K562 (cell line): ENCODE measurements around the gene CD163. TPM values are rescaled to one million over a fixed set of nuclear protein-coding genes. Genes with fewer than 3 reads are reported as not detected.

Experiments
- ATAC-seq: fragments of 200-7000 bp; cut with Tn5 transposase; 3 replicates; pipeline ENCODE4 v1.9.1; 2020; ENCODE audit warnings: moderate library complexity
- BruUV-seq: library from RNA; stranded (reverse); fragments of 400-500 nt; replicated peaks from 2 replicates; lab custom pipeline; 2021; lab: Mats Ljungman, UMichigan
- CTCF ChIA-PET: fragments of 300-600 bp; formaldehyde crosslinking; extraction: SDS; loops from one replicate; lab custom pipeline; 2021; ENCODE audit warnings: low intra/inter-chr PET ratio; lab: Yijun Ruan, JAX
- POLR2A ChIA-PET: fragments of 300-600, 350-650 bp; sonication (Branson Sonifier 250); formaldehyde crosslinking; extraction: SDS; loops from one replicate; lab custom pipeline; 2021; ENCODE audit warnings: antibody characterized with exemption, inconsistent platforms; lab: Yijun Ruan, JAX
- DNase-seq, 4 experiments: peaks; one replicate each; pipeline versions ENCODE4 v3.0.0 to v3.0.0-alpha.2; 2011 to 2018; ENCODE audit warnings: low spot score in 3 of 4, mixed read lengths in 3 of 4; ENCODE audit errors: extremely low read depth in 1 of 4
- FAIRE-seq: peaks from 2 replicates; lab custom pipeline; 2011; peaks lifted over from hg19 to GRCh38; lab: Jason Lieb, UNC
- H2AFZ ChIP-seq: 2 replicates; pipeline ENCODE4 v1.6.0; 2011; ENCODE audit warnings: low read depth, low read length, control low read depth, inconsistent platforms
- H3K27ac ChIP-seq: fragments of 200-600 bp; 3 replicates; pipeline ENCODE4 v1.8.0; 2011; ENCODE audit warnings: low read depth, mild to moderate bottlenecking, control low read depth, inconsistent platforms, low read length, moderate library complexity, mixed read lengths; ENCODE audit errors: extremely low read depth
- H3K27me3 ChIP-seq, 2 experiments: fragments of 300-600 bp in 1 of 2; 2 replicates in 1 of 2; 3 replicates in 1 of 2; pipeline versions ENCODE4 v1.6.0 to v1.8.0; 2011; ENCODE audit warnings: inconsistent platforms in 2 of 2, low read length in 2 of 2, mild to moderate bottlenecking in 1 of 2, mixed read lengths in 1 of 2, moderate library complexity in 1 of 2; ENCODE audit not compliant: control insufficient read depth in 2 of 2, insufficient read depth in 2 of 2
- H3K36me3 ChIP-seq: fragments of 300-600 bp; 3 replicates; pipeline ENCODE4 v1.8.0; 2011; ENCODE audit warnings: mild to moderate bottlenecking, low read length, inconsistent platforms; ENCODE audit not compliant: control insufficient read depth, insufficient read depth
- H3K4me1 ChIP-seq, 2 experiments: fragments of 200-600 bp in 1 of 2; replicated peaks in 1 of 2; 2 replicates in 1 of 2; 3 replicates in 1 of 2; pipeline versions ENCODE4 v1.5.1 to v1.8.0; 2011; ENCODE audit warnings: inconsistent platforms in 2 of 2, low read length in 2 of 2, mild to moderate bottlenecking in 1 of 2, mixed read lengths in 1 of 2, moderate library complexity in 1 of 2; ENCODE audit not compliant: control insufficient read depth in 2 of 2, insufficient read depth in 2 of 2
- H3K4me2 ChIP-seq: 2 replicates; pipeline ENCODE4 v1.6.1; 2011; ENCODE audit warnings: low read length, control low read depth, inconsistent platforms, mixed read lengths; ENCODE audit not compliant: insufficient read depth
- H3K4me3 ChIP-seq: fragments of 200-600 bp; sonication (generic), shearing (Covaris generic); 2 replicates; pipeline ENCODE4 v1.5.1; 2016; ENCODE audit warnings: control low read depth, inconsistent platforms
- H3K79me2 ChIP-seq: fragments of 200-600 bp; 3 replicates; pipeline ENCODE4 v1.8.0; 2011; ENCODE audit warnings: low read length, inconsistent platforms; ENCODE audit not compliant: control insufficient read depth, insufficient read depth
- H3K9ac ChIP-seq, 2 experiments: 2 replicates each; pipeline versions ENCODE4 v1.6.0 to v1.6.1; 2011; ENCODE audit warnings: low read depth in 2 of 2, low read length in 2 of 2, control low read depth in 1 of 2, inconsistent platforms in 1 of 2, mild to moderate bottlenecking in 1 of 2, mixed read lengths in 1 of 2; ENCODE audit not compliant: insufficient read depth in 1 of 2
- H3K9me1 ChIP-seq: one replicate; pipeline ENCODE4 v1.6.0; 2011; ENCODE audit warnings: inconsistent platforms, mild to moderate bottlenecking, low read length, moderate library complexity; ENCODE audit not compliant: control insufficient read depth, insufficient read depth
- H3K9me3 ChIP-seq: replicated peaks from 2 replicates; pipeline ENCODE4 v1.5.1; 2011; ENCODE audit warnings: low read depth, low read length, inconsistent platforms; ENCODE audit not compliant: control insufficient read depth, insufficient read depth
- H4K20me1 ChIP-seq: replicated peaks from 2 replicates; pipeline ENCODE4 v1.6.1; 2011; ENCODE audit warnings: low read length, inconsistent platforms, mixed read lengths; ENCODE audit not compliant: control insufficient read depth, insufficient read depth
- BCOR ChIP-seq: fragments of 450-650 bp; IDR thresholded peaks from 2 replicates; pipeline ENCODE4 v1.6.1; 2016
- CREB3 ChIP-seq: fragments of 450-650 bp; conservative IDR thresholded peaks from 2 replicates; pipeline ENCODE4 v1.6.1; 2016; ENCODE audit warnings: missing genetic modification characterization, low read depth, mild to moderate bottlenecking, missing compliant biosample characterization, moderate library complexity
- GTF2F1 ChIP-seq: IDR thresholded peaks from 2 replicates; pipeline ENCODE4 v1.6.1; 2011; ENCODE audit warnings: low read depth, low read length, improper control_type of control experiment
- NFE2L1 ChIP-seq: fragments of 450-650 bp; IDR thresholded peaks from 2 replicates; pipeline ENCODE4 v1.6.1; 2016; ENCODE audit warnings: missing genetic modification characterization, low read depth, mild to moderate bottlenecking, missing compliant biosample characterization, moderate library complexity, borderline replicate concordance
- PCBP1 ChIP-seq: fragments of 200-400 bp; formaldehyde crosslinking; IDR thresholded peaks from 2 replicates; pipeline ENCODE4 v1.6.1; 2018; ENCODE audit warnings: mild to moderate bottlenecking, low read depth, low read length; ENCODE audit not compliant: poor library complexity, severe bottlenecking
- PML ChIP-seq: IDR thresholded peaks from 2 replicates; pipeline ENCODE4 v1.6.1; 2012; ENCODE audit warnings: low read length, inconsistent platforms
- PTRF ChIP-seq: fragments of 450-650 bp; IDR thresholded peaks from 2 replicates; pipeline ENCODE4 v1.6.1; 2016; ENCODE audit warnings: mild to moderate bottlenecking, missing genetic modification characterization, missing compliant biosample characterization
- SAFB ChIP-seq: fragments of 200-400 bp; formaldehyde crosslinking; IDR thresholded peaks from 2 replicates; pipeline ENCODE4 v1.6.1; 2017; ENCODE audit warnings: low read depth, low read length, borderline replicate concordance
- SP2 ChIP-seq: IDR thresholded peaks from 2 replicates; pipeline ENCODE4 v1.6.1; 2011; ENCODE audit warnings: mild to moderate bottlenecking, low read depth, low read length, moderate library complexity; ENCODE audit not compliant: poor library complexity, severe bottlenecking; ENCODE audit errors: extremely low read depth
- SRSF1 ChIP-seq: fragments of 200-400 bp; formaldehyde crosslinking; IDR thresholded peaks from 2 replicates; pipeline ENCODE4 v1.6.1; 2017; ENCODE audit warnings: mild to moderate bottlenecking, low read depth, low read length, moderate library complexity
- TCF3 ChIP-seq: sonication (generic); formaldehyde crosslinking; IDR thresholded peaks from 2 replicates; pipeline ENCODE4 v1.4.0; 2020; ENCODE audit warnings: mild to moderate bottlenecking, missing genetic modification reagents
- ZNF217 ChIP-seq: sonication (generic); formaldehyde crosslinking; IDR thresholded peaks from 2 replicates; pipeline ENCODE4 v1.8.0; 2022; ENCODE audit warnings: mild to moderate bottlenecking, missing genetic modification reagents
- ZNF586 ChIP-seq: fragments of 450-650 bp; formaldehyde crosslinking; conservative IDR thresholded peaks from 2 replicates; pipeline ENCODE4 v1.4.0; 2020; ENCODE audit warnings: mild to moderate bottlenecking, moderate library complexity
- ZNF589 ChIP-seq: fragments of 200-800 bp; sonication (Bioruptor generic); IDR thresholded peaks from 2 replicates; pipeline ENCODE4 v1.6.1; 2016; ENCODE audit warnings: low read depth, missing genetic modification characterization, missing compliant biosample characterization
- WGBS: fragments of 100-300 bp; shearing (Covaris generic); methylation state at CpG from one replicate; pipeline ENCODE4 v1.1.6; 2016; ENCODE audit warnings: low coverage, mixed read lengths; ENCODE audit not compliant: insufficient coverage; ENCODE audit errors: missing lambda C conversion rate; 5-methylcytosine and 5-hydroxymethylcytosine counted together
- in situ Hi-C: fragments of 300-500 bp; cut with MboI; formaldehyde crosslinking; loops from 4 replicates; pipeline ENCODE4 v1.15.0; 2018; ENCODE audit warnings: inconsistent platforms, mixed read lengths
- intact Hi-C: fragments of 100-400 bp; cut with micrococcal nuclease; formaldehyde crosslinking; loops from 2 replicates; pipeline ENCODE4 v1.14.2; 2022
- polyA plus RNA-seq, 8 experiments: library from polyadenylated mRNA; depleted of rRNA in 4 of 8; stranded (reverse) in 5 of 8; unstranded in 3 of 8; fragments of >200 nt; fragmentation: Nextera tagmentation in 2 of 8; fragmentation: Illumina TruSeq in 1 of 8; extraction: Ambion mirVana in 2 of 8; extraction: Trizol in 1 of 8; gene quantifications; 2 replicates each; pipeline versions ENCODE4 v1.2.1 to v1.2.3, GENCODE V29; 2011 to 2014; ENCODE audit warnings: inconsistent platforms in 1 of 8, missing spikeins in 1 of 8
- total RNA-seq, 7 experiments: library from RNA; depleted of rRNA in 6 of 7; stranded (reverse); fragments of >200 nt in 6 of 7; fragmentation: Illumina TruSeq in 2 of 7; extraction: Trizol in 2 of 7; gene quantifications; 2 replicates each; pipeline versions ENCODE4 v1.2.1 to v1.2.3, GENCODE V29; 2011 to 2021; ENCODE audit warnings: low replicate concordance in 1 of 7
- TF ChIP-seq, protein P1 (sequence below): fragments of 250-450 bp; sonication (Bioruptor Pico); IDR thresholded peaks from 2 replicates; pipeline ENCODE4 v1.8.0; 2022; ENCODE audit warnings: moderate library complexity, mild to moderate bottlenecking, inconsistent platforms

CD163 gene
- total and polyA plus RNA-seq, 9 of the 15 experiments (the other 6 are each of a cell fraction or from before 2014, with no cell fraction given) = 0.62 TPM; not detected in 8

- no TSS peak for BruUV-seq
- H3K4me3 ChIP-seq = no peak overlapping the region
- H3K27me3 ChIP-seq = no peaks in the 10 kb centered on the region
- POLR2A ChIA-PET = no interaction called here
- FAIRE-seq (no peak), ATAC-seq (no peak)
- H3K9ac ChIP-seq = no peak overlapping the region
- H3K4me2 ChIP-seq = no peak overlapping the region
- no peaks in the 10 kb centered on the region for H3K9me3 ChIP-seq
- no peak overlapping the region for H3K27ac ChIP-seq
- H2AFZ ChIP-seq = no peak overlapping the region
- peaks cover 0 to under 1% of the 10 kb centered on the region in 2 experiments; a peak in 1 of 5 replicates for H3K4me1 ChIP-seq
- intact Hi-C loops (no loop called here), in situ Hi-C loops (loop anchor here (10.0 kb wide), 1 partner anchor 60 kb away; no protein-coding TSS in a partner anchor)
- no peaks in the 10 kb centered on the region for H3K79me2 ChIP-seq
- H4K20me1 ChIP-seq = no peaks in the 10 kb centered on the region
- H3K9me1 ChIP-seq = no peaks in the 10 kb centered on the region
- CTCF ChIA-PET = no interaction called here
- no peaks in the 10 kb centered on the region for H3K36me3 ChIP-seq
- TF ChIP-seq ZNF589 (no peak), SAFB (no peak), TCF3 (CRISPR knock-in tag) (no peak)
- TF ChIP-seq, all 486 proteins: peak for 0
- no peak for DNase-seq
Observed at GRCh38 chr12:7434670-7435069, 68.9 kb downstream of the CD163 start.

- no peak overlapping the region for H3K4me3 ChIP-seq
- no peaks in the 10 kb centered on the region for H3K9me1 ChIP-seq
- H3K9me3 ChIP-seq = no peaks in the 10 kb centered on the region
- no peaks in the 10 kb centered on the region for H4K20me1 ChIP-seq
- ATAC-seq (no peak), FAIRE-seq (no peak), DNase-seq (no peak)
- H3K4me1 ChIP-seq = no peaks in the 10 kb centered on the region
- H3K9ac ChIP-seq = no peak overlapping the region
- no peaks in the 10 kb centered on the region for H3K79me2 ChIP-seq
- no TSS peak for BruUV-seq
- no peak overlapping the region for H3K27ac ChIP-seq
- ChIA-PET POLR2A (no interaction called here), CTCF (no interaction called here)
- WGBS = 5% methylated on average over 6 of the region's 6 CpGs
- H3K36me3 ChIP-seq = no peaks in the 10 kb centered on the region
- H3K4me2 ChIP-seq = no peak overlapping the region
- in situ Hi-C loops = loop anchor here (10.0 kb wide), 1 partner anchor 59 kb away; no protein-coding TSS in a partner anchor
- no peaks in the 10 kb centered on the region for H3K27me3 ChIP-seq
- intact Hi-C loops = no loop called here
- H2AFZ ChIP-seq = no peak overlapping the region
- TF ChIP-seq GTF2F1 = no peak
- no peak for TF ChIP-seq SRSF1
- TF ChIP-seq BCOR = no peak
- no peak for TF ChIP-seq ZNF217 (CRISPR knock-in tag)
- no peak for TF ChIP-seq CREB3 (tag)
- TF ChIP-seq NFE2L1 = no peak
- TF ChIP-seq, protein P1, sequence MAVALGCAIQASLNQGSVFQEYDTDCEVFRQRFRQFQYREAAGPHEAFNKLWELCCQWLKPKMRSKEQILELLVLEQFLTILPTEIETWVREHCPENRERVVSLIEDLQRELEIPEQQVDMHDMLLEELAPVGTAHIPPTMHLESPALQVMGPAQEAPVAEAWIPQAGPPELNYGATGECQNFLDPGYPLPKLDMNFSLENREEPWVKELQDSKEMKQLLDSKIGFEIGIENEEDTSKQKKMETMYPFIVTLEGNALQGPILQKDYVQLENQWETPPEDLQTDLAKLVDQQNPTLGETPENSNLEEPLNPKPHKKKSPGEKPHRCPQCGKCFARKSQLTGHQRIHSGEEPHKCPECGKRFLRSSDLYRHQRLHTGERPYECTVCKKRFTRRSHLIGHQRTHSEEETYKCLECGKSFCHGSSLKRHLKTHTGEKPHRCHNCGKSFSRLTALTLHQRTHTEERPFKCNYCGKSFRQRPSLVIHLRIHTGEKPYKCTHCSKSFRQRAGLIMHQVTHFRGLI (CRISPR knock-in tag) = no peak
- TF ChIP-seq SP2 = no peak
- TF ChIP-seq ZNF586 (CRISPR knock-in tag) = no peak
- no peak for TF ChIP-seq PTRF
- TF ChIP-seq PML = no peak
- no peak for TF ChIP-seq PCBP1
Observed at GRCh38 chr12:7433276-7433822, 70.2 kb downstream of the CD163 start.
